T follicular helper cell (primary cell): ENCODE measurements around the gene LRRC18.

Experiments used
- DNase-seq: peaks from one replicate; pipeline ENCODE4 v3.0.0-alpha.2; 2020; ENCODE audit warnings: low read depth

Gene LRRC18

GRCh38 chr10:48907730-48908129 lies 31.9 kb downstream of the LRRC18 start:
- no peak for DNase-seq

GRCh38 chr10:48906841-48907240 lies 32.8 kb downstream of the LRRC18 start:
- no peak for DNase-seq

GRCh38 chr10:48905311-48905710 lies 34.3 kb downstream of the LRRC18 start:
- no peak for DNase-seq

- DNase-seq = no peak
Observed at GRCh38 chr10:48904861-48905260, 34.8 kb downstream of the LRRC18 start.

- DNase-seq = no peak
Observed at GRCh38 chr10:48903151-48903550, 36.5 kb downstream of the LRRC18 start.

- no peak for DNase-seq
Observed at GRCh38 chr10:48902096-48902495, 37.5 kb downstream of the LRRC18 start.

GRCh38 chr10:48901319-48901718 lies 38.3 kb downstream of the LRRC18 start:
- DNase-seq = no peak

GRCh38 chr10:48900371-48900801 lies 39.3 kb downstream of the LRRC18 start:
- DNase-seq = no peak

GRCh38 chr10:48899781-48900180 lies 39.9 kb downstream of the LRRC18 start:
- no peak for DNase-seq

GRCh38 chr10:48898426-48898825 lies 41.2 kb downstream of the LRRC18 start:
- DNase-seq = no peak

- DNase-seq = no peak
Observed at GRCh38 chr10:48897441-48897790, 42.2 kb downstream of the LRRC18 start.

GRCh38 chr10:48896756-48897440 lies 42.7 kb downstream of the LRRC18 start:
- no peak for DNase-seq

GRCh38 chr10:48895803-48896195 lies 43.8 kb downstream of the LRRC18 start:
- DNase-seq = no peak

GRCh38 chr10:48894911-48895802 lies 44.5 kb downstream of the LRRC18 start:
- no peak for DNase-seq

GRCh38 chr10:48890888-48891850 lies 48.5 kb downstream of the LRRC18 start:
- DNase-seq = no peak

GRCh38 chr10:48887982-48888381 lies 51.7 kb downstream of the LRRC18 start:
- no peak for DNase-seq

- DNase-seq = no peak
Observed at GRCh38 chr10:48885376-48885775, 54.3 kb downstream of the LRRC18 start.

GRCh38 chr10:48884179-48885045 lies 55.2 kb downstream of the LRRC18 start:
- no peak for DNase-seq

- DNase-seq = no peak
Observed at GRCh38 chr10:48883701-48884100, 55.9 kb downstream of the LRRC18 start.

GRCh38 chr10:48882881-48883280 lies 56.8 kb downstream of the LRRC18 start:
- DNase-seq = no peak

GRCh38 chr10:48881937-48882336 lies 57.7 kb downstream of the LRRC18 start:
- no peak for DNase-seq
